Karpas-422 (cell line): Measurements from ENCODE around the gene KRTAP21-3. TPM values are rescaled to one million over a fixed set of nuclear protein-coding genes. Genes with fewer than 3 reads are reported as not detected.

ENCODE experiments used
- DNase-seq: peaks from one replicate; pipeline ENCODE4 v3.0.0-alpha.2; 2015
- H2AFZ ChIP-seq: fragments of 200-600 bp; sonication (generic); 2 replicates; pipeline ENCODE4 v1.6.1; 2014; ENCODE audit warnings: antibody characterized with exemption, low read length, mixed read lengths
- H3K27ac ChIP-seq: fragments of 200-600 bp; sonication (generic); 2 replicates; pipeline ENCODE4 v1.5.1; 2014; ENCODE audit warnings: mild to moderate bottlenecking, low read length, moderate library complexity
- H3K27me3 ChIP-seq: fragments of 200-600 bp; sonication (generic); 2 replicates; pipeline ENCODE4 v1.6.1; 2014; ENCODE audit warnings: low read length, mixed read lengths
- H3K36me3 ChIP-seq: fragments of 200-600 bp; sonication (generic); 2 replicates; pipeline ENCODE4 v1.6.1; 2014; ENCODE audit warnings: low read length, mixed read lengths; ENCODE audit not compliant: insufficient read depth
- H3K4me1 ChIP-seq: fragments of 200-600 bp; sonication (generic); 2 replicates; pipeline ENCODE4 v1.6.1; 2014; ENCODE audit warnings: mild to moderate bottlenecking, low read length, mixed read lengths
- H3K4me2 ChIP-seq: fragments of 200-600 bp; sonication (generic); 2 replicates; pipeline ENCODE4 v1.6.1; 2014; ENCODE audit warnings: low read length, low read depth, mild to moderate bottlenecking; ENCODE audit not compliant: poor library complexity, severe bottlenecking
- H3K4me3 ChIP-seq: fragments of 200-600 bp; sonication (generic); 2 replicates; pipeline ENCODE4 v1.5.1; 2014; ENCODE audit warnings: mild to moderate bottlenecking, antibody characterized with exemption, low read length, mixed read lengths
- H3K79me2 ChIP-seq: fragments of 200-600 bp; sonication (generic); 2 replicates; pipeline ENCODE4 v1.6.1; 2014; ENCODE audit warnings: mild to moderate bottlenecking, low read length, mixed read lengths
- H3K9ac ChIP-seq: fragments of 200-600 bp; sonication (generic); 2 replicates; pipeline ENCODE4 v1.6.0; 2014; ENCODE audit warnings: low read length
- H3K9me2 ChIP-seq: fragments of 200-600 bp; sonication (generic), shearing (Covaris generic); replicated peaks from 2 replicates; pipeline ENCODE4 v1.6.0; 2014; ENCODE audit warnings: mild to moderate bottlenecking, low read length, moderate library complexity; ENCODE audit not compliant: insufficient read depth
- H3K9me3 ChIP-seq: fragments of 300-700, 200-600 bp; sonication (generic); 2 replicates; pipeline ENCODE4 v1.6.1; 2014; ENCODE audit warnings: low read length, mixed read lengths
- H4K20me1 ChIP-seq: fragments of 200-600 bp; sonication (generic); 2 replicates; pipeline ENCODE4 v1.6.1; 2014; ENCODE audit warnings: mild to moderate bottlenecking, antibody characterized with exemption, low read length, low read depth; ENCODE audit not compliant: insufficient read depth
- small RNA-seq: library from RNA; depleted of rRNA; stranded (forward); fragments of <200 nt; gene quantifications from one replicate; pipeline ENCODE3, GENCODE V24; 2014
- total RNA-seq: library from RNA; depleted of rRNA; stranded (reverse); fragments of >200 nt; shearing (Covaris generic); gene quantifications from 2 replicates; pipeline ENCODE4 v1.2.3, GENCODE V29; 2014; ENCODE audit warnings: low replicate concordance; rRNA removed

The KRTAP21-3 gene
- total RNA-seq, 1 experiment from 2014 or later: not detected

- Histone ChIP-seq H3K4me1 (no peaks in the 10 kb centered on the region), H3K27ac (no peak overlapping the region), H3K36me3 (no peaks in the 10 kb centered on the region), H3K27me3 (no peaks in the 10 kb centered on the region), H3K4me2 (no peak overlapping the region), H4K20me1 (no peaks in the 10 kb centered on the region), H3K9me2 (no peaks in the 10 kb centered on the region), H3K79me2 (no peaks in the 10 kb centered on the region), H3K9me3 (no peaks in the 10 kb centered on the region; the same call in 1 of the 2 replicates), H3K4me3 (no peak overlapping the region), H3K9ac (no peak overlapping the region), H2AFZ (no peak overlapping the region)
- no peak for DNase-seq
Measured at GRCh38 chr21:30684506-30684905, 34.1 kb downstream of the KRTAP21-3 start.

- Histone ChIP-seq H3K27ac (no peak overlapping the region), H3K9me3 (peaks cover 9% of the 10 kb centered on the region; the same call in 1 of the 2 replicates), H3K4me3 (no peak overlapping the region), H3K27me3 (no peaks in the 10 kb centered on the region), H3K9ac (no peak overlapping the region), H3K4me2 (no peak overlapping the region), H2AFZ (no peak overlapping the region), H3K79me2 (no peaks in the 10 kb centered on the region), H3K36me3 (no peaks in the 10 kb centered on the region), H4K20me1 (no peaks in the 10 kb centered on the region), H3K9me2 (no peaks in the 10 kb centered on the region), H3K4me1 (no peaks in the 10 kb centered on the region)
- DNase-seq: no peak
Measured at GRCh38 chr21:30680586-30680985, 38.0 kb downstream of the KRTAP21-3 start.

- H3K79me2 ChIP-seq: no peaks in the 10 kb centered on the region
- no peak overlapping the region for H3K27ac ChIP-seq
- no peaks in the 10 kb centered on the region for H3K9me2 ChIP-seq
- DNase-seq: no peak
- H3K4me3 ChIP-seq: no peak overlapping the region
- H2AFZ ChIP-seq: no peak overlapping the region
- H3K4me2 ChIP-seq: no peak overlapping the region
- no peak overlapping the region for H3K9ac ChIP-seq
- H3K4me1 ChIP-seq: no peaks in the 10 kb centered on the region
- H4K20me1 ChIP-seq: no peaks in the 10 kb centered on the region
- no peaks in the 10 kb centered on the region for H3K27me3 ChIP-seq
- H3K9me3 ChIP-seq: peaks cover 17% of the 10 kb centered on the region
- no peaks in the 10 kb centered on the region for H3K36me3 ChIP-seq
Measured at GRCh38 chr21:30676737-30677136, 41.8 kb downstream of the KRTAP21-3 start.

- H3K4me3 ChIP-seq: no peak overlapping the region
Measured at GRCh38 chr21:30674312-30674711, 44.3 kb downstream of the KRTAP21-3 start.

GRCh38 chr21:30672985-30673650 is 45.5 kb downstream of the KRTAP21-3 start:
- no peaks in the 10 kb centered on the region for H4K20me1 ChIP-seq
- no peaks in the 10 kb centered on the region for H3K4me1 ChIP-seq
- no peak overlapping the region for H3K27ac ChIP-seq
- H3K4me2 ChIP-seq: no peak overlapping the region
- H3K9ac ChIP-seq: no peak overlapping the region
- H3K4me3 ChIP-seq: no peak overlapping the region
- no peaks in the 10 kb centered on the region for H3K79me2 ChIP-seq
- H2AFZ ChIP-seq: no peak overlapping the region
- peaks cover 21% of the 10 kb centered on the region for H3K9me3 ChIP-seq
- no peaks in the 10 kb centered on the region for H3K9me2 ChIP-seq
- H3K27me3 ChIP-seq: no peaks in the 10 kb centered on the region
- no peaks in the 10 kb centered on the region for H3K36me3 ChIP-seq
- DNase-seq: no peak

More at GRCh38 chr21:30674312-30674711, 44.3 kb downstream of the KRTAP21-3 start:
- Histone ChIP-seq H3K9me2 (no peaks in the 10 kb centered on the region), H2AFZ (no peak overlapping the region), H3K9me3 (peaks cover 21% of the 10 kb centered on the region), H3K27ac (no peak overlapping the region), H4K20me1 (no peaks in the 10 kb centered on the region), H3K36me3 (no peaks in the 10 kb centered on the region), H3K4me1 (no peaks in the 10 kb centered on the region), H3K4me2 (no peak overlapping the region), H3K9ac (no peak overlapping the region), H3K79me2 (no peaks in the 10 kb centered on the region), H3K27me3 (no peaks in the 10 kb centered on the region)
- no peak for DNase-seq

DNA sequence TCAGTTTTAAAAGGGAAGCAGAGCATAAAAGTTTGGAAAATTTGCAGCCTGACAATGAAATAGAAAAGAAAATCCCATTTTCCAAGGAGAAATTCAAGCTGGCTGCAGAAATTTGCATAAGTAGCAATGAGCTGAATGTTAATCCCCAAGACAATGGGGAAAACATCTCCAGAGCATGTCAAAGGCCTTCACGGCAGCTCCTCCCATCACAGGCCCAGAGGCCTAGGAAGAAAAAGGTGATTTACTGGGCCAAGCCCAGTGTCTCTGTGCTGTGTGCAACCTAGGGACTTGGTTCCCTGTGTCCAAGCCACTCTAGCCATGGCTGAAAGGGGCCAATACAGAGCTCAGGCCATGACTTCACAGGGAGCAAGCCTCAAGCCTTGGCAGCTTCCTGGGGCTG is 49.8 kb downstream of the KRTAP21-3 start:
- peaks cover 17% of the 10 kb centered on the region for H3K9me3 ChIP-seq
- H3K79me2 ChIP-seq: no peaks in the 10 kb centered on the region
- no peaks in the 10 kb centered on the region for H3K4me1 ChIP-seq
- no peak overlapping the region for H3K27ac ChIP-seq
- H3K4me3 ChIP-seq: no peak overlapping the region
- no peaks in the 10 kb centered on the region for H4K20me1 ChIP-seq
- no peak overlapping the region for H3K4me2 ChIP-seq
- H3K36me3 ChIP-seq: no peaks in the 10 kb centered on the region
- no peak overlapping the region for H2AFZ ChIP-seq
- no peaks in the 10 kb centered on the region for H3K27me3 ChIP-seq
- no peaks in the 10 kb centered on the region for H3K9me2 ChIP-seq
- DNase-seq: no peak
- no peak overlapping the region for H3K9ac ChIP-seq

Small RNAs within 50 kb of the gene (small RNA-seq; reads per million reads assigned to genes)
- gene AP000244.1 (not detected), gene KRTAP21-3 (not detected)

Other genes with a start within 250 kb of the KRTAP21-3 start
- not detected in 2 replicates for gene KRTAP19-1, start 238.4 kb downstream of the KRTAP21-3 start, total RNA-seq
- not detected in 2 replicates for gene KRTAP19-2, start 231.3 kb downstream of the KRTAP21-3 start, total RNA-seq
- not detected in 2 replicates for gene KRTAP19-3, start 226.8 kb downstream of the KRTAP21-3 start, total RNA-seq
- gene KRTAP19-4, start 221.6 kb downstream of the KRTAP21-3 start, total RNA-seq: not detected in 2 replicates
- not detected in 2 replicates for gene KRTAP19-5, start 216.6 kb downstream of the KRTAP21-3 start, total RNA-seq
- gene KRTAP19-6, start 176.9 kb downstream of the KRTAP21-3 start, total RNA-seq: not detected in 2 replicates
- gene KRTAP19-7, start 157.5 kb downstream of the KRTAP21-3 start, total RNA-seq: not detected in 2 replicates
- gene KRTAP22-2, start 128.4 kb downstream of the KRTAP21-3 start, total RNA-seq: not detected in 2 replicates
- not detected in 2 replicates for gene KRTAP6-3, start 126.3 kb downstream of the KRTAP21-3 start, total RNA-seq
- gene KRTAP6-2, start 119.9 kb downstream of the KRTAP21-3 start, total RNA-seq: not detected in 2 replicates
- not detected in 2 replicates for gene KRTAP22-1, start 117.7 kb downstream of the KRTAP21-3 start, total RNA-seq
- not detected in 2 replicates for gene KRTAP6-1, start 104.8 kb downstream of the KRTAP21-3 start, total RNA-seq
- gene KRTAP20-1, start 102.4 kb downstream of the KRTAP21-3 start, total RNA-seq: not detected in 2 replicates
- gene KRTAP20-4, start 98.2 kb downstream of the KRTAP21-3 start, total RNA-seq: not detected in 2 replicates
- not detected in 2 replicates for gene KRTAP20-2, start 83.6 kb downstream of the KRTAP21-3 start, total RNA-seq
- not detected in 2 replicates for gene KRTAP20-3, start 75.9 kb downstream of the KRTAP21-3 start, total RNA-seq
- not detected in 2 replicates for gene KRTAP21-2, start 28.5 kb upstream of the KRTAP21-3 start, total RNA-seq
- gene KRTAP21-1, start 36.7 kb upstream of the KRTAP21-3 start, total RNA-seq: not detected in 2 replicates
- not detected in 2 replicates for gene KRTAP8-1, start 94.5 kb upstream of the KRTAP21-3 start, total RNA-seq
- gene KRTAP7-1, start 111.0 kb upstream of the KRTAP21-3 start, total RNA-seq: not detected in 2 replicates
- gene KRTAP11-1, start 162.8 kb upstream of the KRTAP21-3 start, total RNA-seq: not detected in 2 replicates